CD4-positive, alpha-beta T cell treated with Interleukin-17A for 1 hour (primary cell): ENCODE data around the gene RBAK.
"Not testable (repeated sequence)": the region's sequence is repeated elsewhere in the genome, so short reads cannot be mapped to it uniquely, and the experiment has no call there.

ENCODE experiments used
- DNase-seq: peaks from one replicate; pipeline ENCODE4 v3.0.0-alpha.2; 2020

RBAK gene

GRCh38 chr7:5053175-5053574 lies 7.5 kb downstream of the RBAK start:
- DNase-seq: no peak

- DNase-seq: no peak
Observed at GRCh38 chr7:5063698-5064097, 18.0 kb downstream of the RBAK start.

- DNase-seq: no peak
Observed at GRCh38 chr7:5064391-5065106, 18.9 kb downstream of the RBAK start.

- no peak for DNase-seq
Observed at GRCh38 chr7:5065107-5065407, 19.4 kb downstream of the RBAK start.

GRCh38 chr7:5068521-5068920 lies 22.9 kb downstream of the RBAK start:
- DNase-seq: no peak

GRCh38 chr7:5070206-5070605 lies 24.5 kb downstream of the RBAK start:
- DNase-seq: no peak

- not testable (repeated sequence) for DNase-seq
Observed at GRCh38 chr7:5075187-5075586, 29.5 kb downstream of the RBAK start.

- no peak for DNase-seq
Observed at GRCh38 chr7:5077740-5078139, 32.1 kb downstream of the RBAK start.

- no peak for DNase-seq
Observed at GRCh38 chr7:5082806-5083205, 37.1 kb downstream of the RBAK start.

- no peak for DNase-seq
Observed at GRCh38 chr7:5083311-5083711, 37.7 kb downstream of the RBAK start.

GRCh38 chr7:5086256-5086655 lies 40.6 kb downstream of the RBAK start:
- DNase-seq: no peak

GRCh38 chr7:5088228-5088833 lies 42.7 kb downstream of the RBAK start:
- not testable (repeated sequence) for DNase-seq

GRCh38 chr7:5088906-5089305 lies 43.2 kb downstream of the RBAK start:
- no peak for DNase-seq

- no peak for DNase-seq
Observed at GRCh38 chr7:5093948-5094347, 48.3 kb downstream of the RBAK start.

- no peak for DNase-seq
Observed at GRCh38 chr7:5094641-5095040, 49.0 kb downstream of the RBAK start.

- DNase-seq: no peak
Observed at GRCh38 chr7:5116359-5116758, 70.7 kb downstream of the RBAK start.

- DNase-seq: no peak
Observed at GRCh38 chr7:5117095-5117970, 71.7 kb downstream of the RBAK start.
